Stimulated activated CD4-positive, alpha-beta T cell treated with anti-CD3 and anti-CD28 coated beads, Interleukin-15, amount 100 ng/mL, for 48 hours (primary cell): ENCODE data around the gene BTBD6.

Source experiments
- DNase-seq, 2 donors: peaks; one replicate each; pipeline ENCODE4 v3.0.0-alpha.2; 2020; ENCODE audit warnings: low read depth in 2 of 2

BTBD6 gene

GRCh38 chr14:105211086-105211757, 37.1 kb upstream of the BTBD6 start:
- no peak for DNase-seq

GRCh38 chr14:105211758-105212089, 36.6 kb upstream of the BTBD6 start:
- no peak for DNase-seq

GRCh38 chr14:105212541-105213300, 35.6 kb upstream of the BTBD6 start:
- DNase-seq: no peak

- no peak for DNase-seq
Observed at GRCh38 chr14:105213361-105213760, 35.0 kb upstream of the BTBD6 start.

- DNase-seq: no peak
Observed at GRCh38 chr14:105214324-105214915, 33.9 kb upstream of the BTBD6 start.

- no peak for DNase-seq
Observed at GRCh38 chr14:105215602-105216001, 32.7 kb upstream of the BTBD6 start.

- no peak for DNase-seq
Observed at GRCh38 chr14:105216490-105217247, 31.7 kb upstream of the BTBD6 start.

GRCh38 chr14:105217774-105218173, 30.6 kb upstream of the BTBD6 start:
- DNase-seq: no peak

GRCh38 chr14:105218611-105219010, 29.7 kb upstream of the BTBD6 start:
- DNase-seq: no peak

- DNase-seq: no peak
Observed at GRCh38 chr14:105219043-105219612, 29.2 kb upstream of the BTBD6 start.

GRCh38 chr14:105219753-105220152, 28.6 kb upstream of the BTBD6 start:
- DNase-seq: no peak

- DNase-seq: no peak
Observed at GRCh38 chr14:105220699-105221597, 27.4 kb upstream of the BTBD6 start.

- no peak for DNase-seq
Observed at GRCh38 chr14:105221598-105222178, 26.6 kb upstream of the BTBD6 start.

- no peak for DNase-seq
Observed at GRCh38 chr14:105223260-105223659, 25.1 kb upstream of the BTBD6 start.

GRCh38 chr14:105223770-105224544, 24.4 kb upstream of the BTBD6 start:
- no peak for DNase-seq

- DNase-seq: no peak
Observed at GRCh38 chr14:105224845-105225570, 23.3 kb upstream of the BTBD6 start.

GRCh38 chr14:105226198-105226597, 22.1 kb upstream of the BTBD6 start:
- no peak for DNase-seq

GRCh38 chr14:105227346-105227745, 21.0 kb upstream of the BTBD6 start:
- DNase-seq: no peak

GRCh38 chr14:105228562-105228961, 19.8 kb upstream of the BTBD6 start:
- no peak for DNase-seq
